GM21526 (cell line): ENCODE results near the gene C4orf36.

Source experiments
- ATAC-seq: cut with Tn5 transposase; IDR thresholded peaks from one replicate; pipeline ENCODE4 v1.9.1; 2021; ENCODE audit warnings: moderate library complexity; ENCODE audit not compliant: unreplicated experiment, low FRiP score

The C4orf36 gene

DNA sequence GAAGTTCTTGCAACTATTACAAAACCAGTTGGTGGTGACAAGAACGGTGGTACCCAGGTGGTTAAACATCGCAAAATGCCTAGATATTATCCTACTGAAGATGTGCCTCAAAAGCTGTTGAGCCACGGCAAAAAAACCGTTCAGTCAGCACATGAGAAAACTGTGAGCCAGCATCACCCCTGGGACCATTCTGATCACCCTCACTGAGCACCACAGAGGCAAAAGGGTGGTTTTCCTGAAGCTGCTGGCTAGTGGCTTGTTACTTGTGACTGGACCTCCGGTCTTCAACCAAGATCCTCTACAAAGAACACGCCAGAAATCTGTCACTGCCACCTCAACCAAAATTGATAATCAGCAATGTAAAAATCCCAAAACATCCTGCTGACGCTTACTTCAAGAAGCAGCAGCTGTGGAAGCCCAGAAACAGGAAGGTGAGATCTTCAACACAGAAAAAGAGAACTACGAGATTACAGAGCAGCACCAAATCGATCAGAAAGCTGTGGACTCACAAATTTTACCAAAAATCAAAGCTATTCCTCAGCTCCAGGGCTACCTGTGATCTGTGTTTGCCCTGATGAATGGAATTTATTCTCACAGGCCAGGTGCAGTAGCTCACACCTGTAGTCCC lies 21.7 kb downstream of the C4orf36 start:
- ATAC-seq: no peak

DNA sequence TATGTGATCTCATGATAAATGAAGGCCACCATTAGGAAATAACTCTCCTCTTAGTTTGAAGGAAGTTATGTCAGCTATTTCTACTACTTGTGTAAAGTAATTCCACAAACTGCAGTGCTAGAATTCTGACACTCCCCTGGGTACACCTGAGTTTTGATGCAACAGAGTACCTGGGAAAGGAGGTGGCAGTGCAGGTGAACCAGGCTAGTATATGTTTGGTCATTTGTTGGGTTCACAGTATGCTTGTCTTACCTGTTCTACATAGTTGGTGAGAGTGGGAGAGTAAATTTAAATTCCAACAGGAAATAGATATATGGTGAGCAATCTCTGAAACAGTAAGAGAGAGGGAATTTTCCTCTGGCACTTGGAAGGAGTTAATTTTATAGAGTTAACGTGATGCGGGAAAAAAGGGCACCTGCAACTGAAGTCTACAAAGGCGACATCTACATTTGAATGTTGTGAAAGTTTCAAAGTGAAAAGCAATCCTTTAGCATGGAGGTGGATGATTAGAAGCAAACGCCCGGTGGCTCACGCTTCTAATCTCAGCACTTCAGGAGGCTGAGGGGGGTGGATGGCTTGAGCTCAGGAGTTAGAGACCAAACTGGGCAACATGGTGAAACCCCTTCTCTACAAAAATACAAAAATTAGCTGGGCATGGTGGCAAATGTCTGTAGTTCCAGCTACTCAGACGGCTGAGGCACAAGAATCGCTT lies 34.7 kb downstream of the C4orf36 start:
- no peak for ATAC-seq

DNA sequence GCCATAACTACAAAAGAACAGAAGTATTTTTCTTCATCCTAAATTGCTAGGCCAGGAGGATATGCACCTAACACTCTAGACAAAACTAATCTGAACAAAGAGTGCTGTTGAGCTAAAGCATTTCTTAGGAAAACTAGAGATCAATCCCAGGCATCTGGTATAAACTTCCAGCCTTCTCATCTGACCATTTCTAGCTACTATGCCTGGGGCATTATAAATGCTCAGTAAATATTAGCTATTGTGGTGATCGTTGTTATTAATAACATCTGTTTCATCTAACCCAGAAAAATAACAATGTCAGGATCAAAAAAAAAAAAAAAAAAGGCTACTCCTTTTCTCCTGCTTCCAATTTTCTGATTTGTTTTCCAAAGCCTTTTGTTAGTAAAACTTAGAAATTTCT lies 35.3 kb downstream of the C4orf36 start:
- ATAC-seq: no peak

DNA sequence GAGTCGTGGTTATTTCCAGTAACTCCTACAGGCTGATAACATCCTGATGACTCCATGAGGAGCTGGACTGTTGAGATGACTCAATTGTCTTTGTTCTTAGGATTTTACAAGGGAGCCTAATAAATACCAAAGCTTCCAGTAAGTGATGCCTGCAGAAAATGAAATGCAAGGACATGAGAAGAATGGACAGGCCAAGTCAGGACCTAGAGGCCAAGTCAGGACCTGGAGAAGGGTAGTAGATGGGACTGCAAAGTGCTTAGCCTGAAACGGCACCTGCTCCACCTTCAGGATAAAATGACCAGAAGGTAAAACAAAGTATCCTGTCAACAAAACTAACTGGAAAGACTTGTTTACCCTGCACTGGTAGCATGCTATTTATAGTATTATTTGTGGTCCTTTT lies 36.6 kb downstream of the C4orf36 start:
- no peak for ATAC-seq

DNA sequence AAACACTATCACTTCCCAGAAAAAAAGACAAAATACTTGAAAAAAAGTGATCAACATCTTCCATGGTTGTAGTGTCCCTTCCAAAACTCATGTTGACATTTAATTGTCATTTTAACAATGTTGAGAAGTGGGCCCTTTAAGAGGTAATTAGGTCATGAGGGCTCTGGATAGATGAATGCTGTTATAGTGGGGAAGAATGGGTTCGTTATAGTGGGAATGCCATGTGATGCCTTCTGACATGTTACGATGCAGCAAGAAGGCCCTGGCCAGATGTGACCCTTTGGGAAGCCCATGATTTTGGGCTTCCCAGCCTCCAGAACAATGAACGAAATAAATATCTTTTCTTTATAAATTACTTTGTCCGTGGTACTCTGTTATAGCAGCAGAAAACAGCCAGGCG lies 39.0 kb downstream of the C4orf36 start:
- no peak for ATAC-seq

DNA sequence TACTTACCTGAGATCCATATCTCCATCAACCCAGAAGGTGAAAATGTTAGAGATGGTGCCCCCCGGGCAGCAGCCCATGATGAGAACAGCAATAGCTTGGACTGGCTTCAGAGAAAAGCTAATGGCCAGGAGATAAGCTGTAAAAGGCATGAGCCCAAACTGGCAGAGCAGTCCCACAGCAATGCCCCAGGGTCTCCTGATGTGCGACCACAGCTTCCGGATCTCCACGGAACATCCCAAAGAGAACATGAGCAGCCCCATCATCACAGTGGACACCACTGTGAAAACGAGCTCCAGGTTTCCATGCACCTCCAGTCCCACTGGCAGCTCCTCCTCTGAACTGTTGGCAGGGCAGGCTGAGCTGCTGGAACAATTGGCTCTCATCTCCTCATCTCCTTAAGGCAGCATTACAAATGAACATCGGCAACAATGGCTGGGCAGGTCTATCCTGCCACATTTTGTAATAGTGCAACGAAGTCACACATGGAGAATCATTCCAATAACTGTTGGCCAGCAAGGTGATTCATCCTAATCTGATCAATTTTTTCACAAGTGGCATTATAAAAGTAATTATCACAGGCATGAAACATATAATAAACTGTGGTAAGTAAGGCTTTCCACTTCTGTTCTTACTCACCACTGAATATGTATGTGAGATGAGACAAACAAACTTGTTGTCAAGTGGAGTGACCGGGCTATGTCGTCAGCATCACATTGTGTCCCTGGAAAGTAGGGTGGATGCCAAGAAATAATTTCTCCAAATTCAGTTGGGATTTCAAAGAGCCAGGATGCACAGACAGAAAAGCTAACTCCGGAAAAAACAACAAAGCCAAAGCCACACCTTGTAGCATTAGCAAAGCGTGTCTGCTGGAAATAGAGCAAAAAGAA lies 43.2 kb downstream of the C4orf36 start, which contains the start of gene SLC10A6:
SLC10A6 (minus strand) TSS at position 653 of the 888 bp plus-strand sequence; CDS start at position 384, 269 bp downstream.
- ATAC-seq: no peak

DNA sequence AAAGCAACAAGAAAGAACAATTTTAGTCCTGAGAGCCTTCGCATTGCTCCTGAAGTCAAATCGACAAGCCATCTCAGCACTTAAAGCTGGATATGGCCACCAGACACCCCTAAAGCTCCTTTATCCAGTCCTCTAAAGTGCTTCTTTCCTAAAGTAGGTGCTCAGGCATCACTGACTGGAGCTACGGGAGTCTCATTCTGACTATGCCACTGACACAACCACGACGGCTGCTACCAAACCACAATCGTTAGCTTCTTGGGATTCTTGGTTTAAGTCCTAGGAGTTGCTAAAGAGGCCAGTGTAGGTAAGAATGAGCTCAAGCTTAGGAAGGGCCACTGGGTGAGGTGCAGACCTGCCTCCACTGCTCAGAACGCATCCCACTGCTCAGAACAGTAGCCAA lies 44.1 kb downstream of the C4orf36 start:
- no peak for ATAC-seq

DNA sequence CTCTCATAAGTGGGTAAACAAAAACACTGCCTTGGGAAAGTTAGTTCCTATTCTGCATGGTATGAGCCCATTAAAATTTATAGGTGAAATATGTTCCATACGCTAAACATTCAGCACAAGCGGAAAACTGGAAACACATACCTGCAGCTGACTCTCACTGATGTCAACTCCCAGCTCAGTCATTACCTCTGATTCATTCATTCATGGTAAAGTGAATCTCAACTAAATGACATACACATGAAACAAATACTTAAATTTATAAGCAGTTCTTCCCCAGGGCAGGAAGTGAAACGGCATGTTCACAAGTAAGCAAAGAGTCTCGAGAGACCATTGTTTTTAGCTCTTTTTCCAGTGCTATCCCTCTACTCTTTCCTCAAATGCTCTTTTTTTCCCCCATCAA lies 44.7 kb downstream of the C4orf36 start:
- ATAC-seq: no peak

DNA sequence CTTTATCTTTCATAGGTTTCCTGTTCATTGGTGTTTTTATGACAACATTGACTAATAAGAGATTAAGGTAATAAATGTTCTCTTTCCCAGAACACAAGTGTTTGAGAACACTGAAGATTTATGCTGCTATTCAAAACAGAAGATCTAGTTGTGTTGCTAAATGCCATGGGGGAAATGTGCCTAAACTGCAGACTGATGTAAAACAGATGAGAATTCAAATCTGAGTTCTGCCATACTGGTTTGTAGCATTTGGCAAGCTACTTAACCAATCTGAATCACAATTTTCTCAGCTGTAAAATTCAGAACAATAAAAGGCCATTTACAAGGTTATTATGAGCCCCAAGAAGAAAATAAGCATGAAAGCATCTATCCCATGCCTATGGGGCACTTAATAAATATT lies 45.3 kb downstream of the C4orf36 start:
- ATAC-seq: no peak

DNA sequence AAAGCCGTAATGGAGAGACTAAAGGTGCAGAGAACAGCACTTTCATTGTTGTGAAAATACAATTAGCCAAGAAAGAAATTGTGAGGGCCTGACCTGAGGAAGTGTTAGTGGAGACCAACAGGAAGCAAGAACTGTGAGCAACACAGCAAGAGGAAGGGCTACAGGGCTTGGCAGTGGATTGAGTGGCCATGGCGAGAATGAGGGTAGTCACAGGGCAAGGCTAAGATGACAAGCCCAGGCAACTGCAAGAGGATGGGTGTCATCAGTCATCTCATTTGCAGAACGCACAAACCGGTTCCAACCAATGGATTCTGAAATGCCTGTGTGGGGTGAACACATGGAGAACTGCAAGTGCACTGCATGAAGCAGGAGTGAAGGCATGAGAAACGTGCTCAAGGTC lies 46.6 kb downstream of the C4orf36 start:
- ATAC-seq: no peak

DNA sequence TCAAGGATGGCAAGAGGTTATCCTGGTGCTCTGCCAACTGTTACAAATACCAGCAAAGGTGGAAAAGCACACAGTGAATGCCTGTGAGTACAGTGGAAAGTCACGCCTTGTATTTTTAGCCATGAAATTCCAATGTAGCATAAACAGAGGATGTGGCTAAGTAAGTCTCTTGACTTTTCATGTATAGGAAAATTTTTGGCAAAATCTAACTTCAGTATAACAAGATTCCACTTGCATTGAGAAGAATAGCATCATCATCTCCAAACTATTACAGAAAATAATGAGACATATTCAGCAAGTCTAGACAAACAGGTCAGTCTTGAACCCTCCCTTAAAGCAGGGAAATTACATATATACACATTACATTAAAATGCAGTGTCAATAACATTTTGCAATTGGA lies 50.9 kb downstream of the C4orf36 start:
- ATAC-seq: no peak

DNA sequence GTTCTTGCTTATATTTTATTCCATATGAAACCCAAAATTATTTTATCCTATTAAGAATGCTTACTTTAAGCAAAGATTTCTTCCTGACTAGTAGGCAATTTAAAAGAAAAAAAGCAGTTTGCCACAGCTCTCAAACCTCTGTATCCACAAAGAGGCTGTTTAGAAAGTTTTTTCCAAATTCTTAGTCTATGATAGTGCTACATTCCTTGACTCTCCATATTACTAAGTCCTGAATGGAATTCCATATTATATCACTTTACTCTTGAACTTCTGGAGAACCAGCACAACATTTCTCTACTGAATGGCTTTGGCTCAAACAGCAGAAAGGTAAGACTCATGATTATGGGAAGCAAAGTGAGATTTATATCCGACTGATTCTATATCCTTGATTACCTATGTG lies 51.4 kb downstream of the C4orf36 start:
- no peak for ATAC-seq

DNA sequence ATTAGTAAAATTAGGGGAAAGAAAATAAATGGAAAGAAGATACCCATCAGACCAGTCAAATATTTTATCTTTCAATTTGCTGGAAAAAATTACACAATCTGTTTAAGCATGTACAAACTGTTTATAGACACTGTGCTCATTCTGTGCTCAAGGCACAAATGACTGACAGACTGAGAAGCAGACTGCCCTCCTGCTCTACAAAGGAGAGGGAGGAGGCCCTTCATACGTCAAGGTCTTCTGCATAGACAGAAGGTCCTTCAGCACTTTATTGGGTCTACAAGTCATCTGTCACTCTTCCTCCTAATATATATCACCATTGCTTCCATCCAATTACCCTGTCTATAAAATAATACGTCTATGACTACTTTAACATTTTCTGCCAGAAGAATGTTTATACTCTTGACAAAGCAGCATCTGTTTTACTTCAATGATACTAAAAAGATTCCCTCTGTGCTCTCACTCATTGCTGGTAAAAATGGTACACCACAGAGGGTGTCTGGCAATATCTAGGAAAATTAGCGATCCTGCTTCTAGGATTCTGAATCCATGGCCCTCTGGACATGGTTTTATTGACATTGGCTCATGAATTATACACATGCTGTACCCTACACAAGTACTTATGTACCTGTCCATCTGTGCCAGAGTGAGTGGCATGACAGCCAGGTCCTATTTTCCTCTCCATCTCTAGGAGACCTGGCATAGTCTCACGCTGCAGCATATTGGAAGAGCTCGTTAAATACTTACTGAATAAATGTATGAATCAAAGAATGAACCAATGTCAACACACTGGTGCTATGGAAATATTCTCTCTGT lies 54.3 kb downstream of the C4orf36 start:
- ATAC-seq: no peak

DNA sequence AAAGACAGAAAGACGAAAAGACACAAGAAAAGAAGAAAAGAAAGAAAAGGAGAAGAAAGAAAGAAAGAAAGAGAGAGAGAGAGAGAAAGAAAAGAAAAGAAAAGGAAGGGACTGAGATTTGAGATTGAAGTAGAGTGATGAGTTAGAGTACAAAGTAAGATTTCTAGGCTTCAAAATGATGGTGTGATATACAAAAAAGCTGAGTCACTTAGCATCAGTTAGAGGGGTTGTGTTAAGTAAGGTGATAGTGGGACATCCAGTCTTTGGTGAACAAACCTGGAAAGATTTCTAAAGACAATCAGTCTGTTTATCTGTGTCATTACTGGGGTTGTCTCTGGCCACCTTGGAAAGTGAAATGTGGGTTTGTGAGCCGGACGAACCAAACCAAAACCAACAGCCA lies 56.5 kb downstream of the C4orf36 start:
- no peak for ATAC-seq

DNA sequence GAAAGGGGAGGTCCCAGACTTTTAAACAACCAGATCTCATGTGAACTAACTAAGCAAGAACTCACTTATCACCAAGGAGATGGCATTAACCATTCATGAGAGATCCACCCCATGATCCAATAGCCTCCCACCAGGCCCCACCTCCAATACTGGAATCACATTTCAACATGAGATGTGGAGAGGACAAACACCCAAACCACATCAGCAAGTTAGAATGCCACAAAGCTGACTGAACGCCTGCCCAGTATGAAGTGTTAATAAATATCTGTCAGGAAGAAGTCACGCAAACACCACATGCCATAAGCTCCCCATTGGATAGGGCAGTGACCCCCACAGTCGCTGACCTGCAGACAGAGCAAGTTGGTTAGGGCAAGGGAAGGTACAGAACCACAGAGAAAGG lies 57.3 kb downstream of the C4orf36 start:
- no peak for ATAC-seq

DNA sequence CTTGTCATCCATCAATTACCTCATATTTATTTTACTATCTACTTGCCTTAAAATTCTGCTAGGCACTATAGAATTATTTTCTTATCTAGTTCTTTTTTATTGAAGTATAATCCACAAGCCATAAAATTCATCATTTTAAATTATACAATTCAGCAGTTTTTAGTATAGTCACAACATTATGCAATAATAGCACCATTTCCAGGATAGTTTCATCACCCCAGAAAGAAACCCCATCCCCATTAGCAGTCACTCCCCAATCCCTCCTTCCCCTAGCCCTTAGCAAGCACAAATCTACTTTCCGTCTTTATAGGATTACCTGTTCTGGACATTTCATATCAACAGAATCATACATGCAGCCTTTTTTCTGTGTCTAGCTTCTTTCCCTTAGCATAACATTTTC lies 58.6 kb downstream of the C4orf36 start:
- no peak for ATAC-seq

DNA sequence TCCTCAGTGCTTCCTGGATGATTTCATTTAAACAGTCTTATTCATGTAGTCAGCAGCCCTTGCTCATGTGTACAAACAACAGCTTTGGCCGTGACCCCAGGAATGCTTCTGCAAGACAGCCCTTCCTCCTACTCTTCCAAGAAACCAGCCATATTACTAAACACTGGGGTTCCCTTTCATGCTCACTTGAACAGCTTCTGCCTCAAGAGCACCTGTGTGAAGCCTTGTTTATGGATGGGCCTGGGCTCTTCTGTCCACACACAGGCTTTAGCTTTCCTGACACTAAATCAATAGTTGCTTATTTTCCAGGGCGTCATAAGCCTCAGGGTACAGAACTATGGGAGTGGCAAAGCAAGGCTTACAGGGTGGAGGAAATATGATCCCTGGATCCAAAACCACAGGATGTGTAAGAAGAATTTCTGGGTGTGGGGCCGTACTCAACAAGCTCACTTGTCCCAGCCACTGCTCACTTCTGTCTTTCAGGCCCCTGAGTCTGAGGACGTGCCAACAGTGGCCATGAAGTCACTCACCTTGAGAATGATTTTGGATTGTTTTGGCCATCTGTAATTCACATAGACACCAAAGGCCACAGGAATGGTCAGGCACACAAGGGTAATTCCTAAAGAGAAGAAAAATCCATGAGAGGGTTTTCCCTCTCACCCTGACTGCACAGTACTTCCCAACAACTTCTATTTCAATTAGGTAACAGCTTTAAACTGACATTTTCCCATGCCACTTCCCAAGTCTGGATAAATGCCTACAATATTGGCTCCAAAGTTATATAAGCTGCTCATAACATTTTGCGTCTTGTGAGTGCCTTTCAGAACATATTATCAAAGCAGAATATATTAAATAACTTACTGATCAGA lies 60.7 kb downstream of the C4orf36 start:
- no peak for ATAC-seq
